Epithelial cell of esophagus (primary cell): Measurements from ENCODE around the gene OR10K1.

ENCODE experiments used
- DNase-seq: peaks from one replicate; pipeline ENCODE4 v3.0.0; 2010; ENCODE audit warnings: low read depth
- H3K4me3 ChIP-seq: 2 replicates; pipeline ENCODE4 v1.5.1; 2011; ENCODE audit warnings: mild to moderate bottlenecking, low read length, control low read depth
- TF ChIP-seq, protein P1 (sequence below): IDR thresholded peaks from 2 replicates; pipeline ENCODE4 v1.5.1; 2011; ENCODE audit warnings: low read depth, mild to moderate bottlenecking, low read length, control low read depth, inconsistent platforms; ENCODE audit not compliant: insufficient read depth; ENCODE audit errors: missing control alignments

Gene OR10K1

DNA sequence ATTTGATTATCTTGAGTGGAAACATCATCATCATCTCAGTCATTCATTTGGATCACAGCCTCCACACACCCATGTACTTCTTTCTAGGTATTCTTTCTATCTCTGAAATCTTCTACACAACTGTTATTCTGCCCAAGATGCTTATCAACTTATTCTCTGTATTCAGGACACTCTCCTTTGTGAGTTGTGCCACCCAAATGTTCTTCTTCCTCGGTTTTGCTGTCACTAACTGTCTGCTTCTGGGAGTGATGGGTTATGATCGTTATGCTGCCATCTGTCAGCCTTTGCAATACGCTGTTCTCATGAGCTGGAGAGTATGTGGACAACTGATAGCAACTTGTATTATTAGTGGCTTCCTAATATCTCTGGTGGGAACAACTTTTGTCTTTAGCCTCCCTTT, 29.7 kb downstream of the OR10K1 start:
- H3K4me3 ChIP-seq: no peak overlapping the region
- no peak for DNase-seq
- TF ChIP-seq, protein P1, sequence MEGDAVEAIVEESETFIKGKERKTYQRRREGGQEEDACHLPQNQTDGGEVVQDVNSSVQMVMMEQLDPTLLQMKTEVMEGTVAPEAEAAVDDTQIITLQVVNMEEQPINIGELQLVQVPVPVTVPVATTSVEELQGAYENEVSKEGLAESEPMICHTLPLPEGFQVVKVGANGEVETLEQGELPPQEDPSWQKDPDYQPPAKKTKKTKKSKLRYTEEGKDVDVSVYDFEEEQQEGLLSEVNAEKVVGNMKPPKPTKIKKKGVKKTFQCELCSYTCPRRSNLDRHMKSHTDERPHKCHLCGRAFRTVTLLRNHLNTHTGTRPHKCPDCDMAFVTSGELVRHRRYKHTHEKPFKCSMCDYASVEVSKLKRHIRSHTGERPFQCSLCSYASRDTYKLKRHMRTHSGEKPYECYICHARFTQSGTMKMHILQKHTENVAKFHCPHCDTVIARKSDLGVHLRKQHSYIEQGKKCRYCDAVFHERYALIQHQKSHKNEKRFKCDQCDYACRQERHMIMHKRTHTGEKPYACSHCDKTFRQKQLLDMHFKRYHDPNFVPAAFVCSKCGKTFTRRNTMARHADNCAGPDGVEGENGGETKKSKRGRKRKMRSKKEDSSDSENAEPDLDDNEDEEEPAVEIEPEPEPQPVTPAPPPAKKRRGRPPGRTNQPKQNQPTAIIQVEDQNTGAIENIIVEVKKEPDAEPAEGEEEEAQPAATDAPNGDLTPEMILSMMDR: no peak

DNA sequence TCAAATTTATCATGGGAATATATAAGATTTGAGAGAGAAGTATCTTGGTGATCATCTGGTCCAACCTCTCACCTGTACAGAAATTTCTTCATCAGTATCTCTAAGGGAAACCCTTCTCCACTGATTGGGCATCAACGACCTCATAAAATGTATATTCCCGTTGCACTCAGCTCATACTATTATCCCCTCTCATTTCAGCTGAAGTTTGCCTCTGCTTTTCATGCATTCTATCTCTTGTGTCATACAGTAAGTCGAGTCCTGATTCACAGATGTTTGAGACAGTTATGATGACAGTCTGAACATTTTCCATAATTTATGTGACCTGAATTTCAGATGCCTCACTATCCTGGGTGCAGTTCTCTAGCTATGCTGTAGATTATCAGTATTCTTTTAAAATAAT, 31.4 kb downstream of the OR10K1 start:
- H3K4me3 ChIP-seq: no peak overlapping the region
- DNase-seq: no peak
- TF ChIP-seq, protein P1: no peak

DNA sequence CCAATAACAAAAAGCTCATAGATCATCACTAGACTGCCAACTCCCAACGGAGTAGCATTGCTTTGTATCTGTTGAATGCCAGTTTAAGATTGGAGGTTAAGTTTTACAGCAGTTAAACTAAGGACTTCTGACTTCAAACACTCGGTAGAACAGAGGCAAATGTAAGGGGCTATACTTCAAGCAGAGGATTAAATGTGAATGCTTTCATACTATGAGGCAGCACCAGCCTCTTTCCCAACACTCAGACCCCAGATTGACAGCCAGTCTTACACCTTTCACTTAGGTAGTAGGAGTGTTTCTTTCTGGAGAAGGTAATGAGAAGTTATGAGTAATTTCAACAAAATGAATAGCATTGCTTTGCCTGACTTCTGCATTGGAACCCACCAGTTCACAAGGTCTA, 33.2 kb downstream of the OR10K1 start:
- DNase-seq: no peak
- TF ChIP-seq, protein P1: no peak
- H3K4me3 ChIP-seq: no peak overlapping the region

DNA sequence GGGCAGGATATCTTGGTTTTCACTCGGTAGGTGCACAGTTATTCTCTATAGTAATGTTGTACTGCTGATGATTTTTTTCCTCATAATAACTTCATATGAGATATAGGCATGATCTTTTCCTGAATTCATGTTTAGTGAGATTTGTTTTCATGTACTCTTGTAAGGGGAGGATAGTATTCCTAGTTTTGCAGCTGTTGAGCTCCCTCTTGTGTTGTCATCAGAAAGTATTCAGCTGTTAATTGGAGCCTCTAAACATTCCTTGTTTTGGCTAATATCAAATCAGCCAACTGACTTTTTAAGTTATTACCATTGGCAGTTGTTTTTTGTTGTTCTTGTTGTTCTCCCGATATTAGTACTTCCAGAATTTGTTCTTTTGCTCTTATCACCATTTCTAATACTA, 34.7 kb downstream of the OR10K1 start:
- peak; percentile 37 for DNase-seq
- TF ChIP-seq, protein P1: peak; percentile 18
- no peak overlapping the region for H3K4me3 ChIP-seq

DNA sequence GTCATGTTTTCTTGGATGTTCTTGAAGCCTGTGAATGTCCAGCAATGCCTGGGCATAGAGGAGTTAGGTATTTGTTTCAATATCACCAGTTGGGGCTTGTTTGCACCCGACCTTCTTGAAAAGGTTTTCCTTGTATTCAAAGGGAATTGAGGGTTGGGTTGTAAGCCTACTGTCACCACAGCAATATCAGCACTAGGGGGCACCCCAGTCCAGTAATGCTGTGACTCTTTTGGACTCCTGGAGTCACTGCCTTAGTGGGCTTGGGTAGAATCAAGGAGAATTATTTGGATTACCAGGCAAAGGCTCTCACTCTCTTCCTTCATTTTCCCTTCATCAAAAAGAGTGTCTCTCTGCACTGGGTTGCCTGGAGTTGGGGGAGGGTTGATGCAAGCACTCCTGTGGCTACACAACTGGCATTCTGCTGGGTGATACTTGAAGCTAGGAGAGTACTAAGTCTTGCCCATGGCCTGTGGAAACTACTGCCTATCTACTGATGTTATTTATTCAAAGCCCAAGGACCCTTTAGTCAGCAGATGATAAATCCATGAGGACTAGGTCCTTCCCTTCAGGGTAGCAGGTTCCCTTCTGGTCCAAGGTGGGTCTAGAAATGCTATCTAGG, 44.8 kb downstream of the OR10K1 start:
- TF ChIP-seq, protein P1: peak; percentile 61
- no peak overlapping the region for H3K4me3 ChIP-seq
- peak; percentile 59 for DNase-seq

DNA sequence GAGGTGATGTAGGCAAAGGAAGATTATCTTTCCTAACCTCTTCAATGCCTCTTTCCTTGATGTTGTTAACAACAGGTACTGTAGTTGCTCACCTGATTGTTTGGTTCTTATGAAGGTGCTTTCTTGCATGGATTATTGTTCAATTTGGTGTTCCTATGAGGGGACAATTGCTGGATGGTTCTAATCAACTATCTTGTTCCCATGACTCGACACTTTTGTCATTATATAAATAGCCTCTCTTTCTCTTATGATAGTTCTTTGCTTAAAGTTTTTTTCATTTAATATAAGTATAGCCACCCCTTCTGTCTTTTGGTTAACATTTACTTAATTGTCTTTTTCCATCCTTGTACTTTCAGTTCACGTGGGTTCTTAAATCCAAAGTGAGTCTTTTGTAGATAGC, 45.9 kb downstream of the OR10K1 start:
- DNase-seq: no peak
- TF ChIP-seq, protein P1: no peak
- H3K4me3 ChIP-seq: no peak overlapping the region

DNA sequence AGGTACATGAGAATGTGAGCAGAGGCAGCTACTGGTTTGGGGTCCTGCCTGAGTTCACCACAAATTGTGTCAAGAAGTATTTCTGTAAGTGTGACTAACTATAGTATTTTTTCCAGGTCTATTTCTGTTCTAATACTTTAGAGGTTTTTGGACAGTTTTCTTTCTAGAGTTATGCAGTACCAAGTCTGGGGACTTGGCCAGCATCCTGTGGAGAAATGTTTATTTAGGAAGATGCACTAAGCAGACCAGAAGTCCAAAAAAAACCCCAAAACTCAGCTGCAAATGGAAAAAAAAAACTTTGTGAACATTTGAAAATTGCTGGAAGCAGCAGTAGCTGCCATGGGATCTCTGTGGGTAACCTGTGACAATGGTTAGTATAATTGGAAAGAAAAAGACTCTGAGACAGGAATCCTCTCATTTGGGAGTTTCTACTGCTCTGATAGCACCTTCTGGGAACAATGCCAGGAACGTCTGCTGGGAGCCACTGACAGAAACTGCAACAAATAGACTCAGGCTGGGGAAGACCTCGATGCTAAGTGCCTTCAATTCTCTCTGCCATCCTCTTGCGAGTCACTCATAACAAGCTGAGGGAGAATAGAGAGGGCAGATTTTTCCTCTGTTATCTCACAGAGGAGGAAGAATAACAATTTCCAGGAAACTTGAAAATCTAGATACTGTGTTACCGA, 48.0 kb downstream of the OR10K1 start:
- TF ChIP-seq, protein P1: no peak
- no peak overlapping the region for H3K4me3 ChIP-seq
- peak; percentile 5 for DNase-seq
